ENCODE results near the gene ACOT7. TPM values are rescaled to one million over a fixed set of nuclear protein-coding genes. Genes with fewer than 3 reads are reported as not detected.

ACOT7 gene
- total RNA-seq, 1 donor from 2014 or later, result 12.7 TPM

- Mint-ChIP-seq H3K36me3 (ENCODE audit: low read depth) (no peaks in the 10 kb centered on the region), H3K4me1 (no peaks in the 10 kb centered on the region), H3K27me3 (no peaks in the 10 kb centered on the region), H3K27ac (no peak overlapping the region), H3K9me3 (no peaks in the 10 kb centered on the region), H3K4me3 (no peak overlapping the region)
- ATAC-seq (ENCODE audit: low read depth) (no peak), DNase-seq (no peak)
- CTCF ChIA-PET, result no interaction called here
- TF ChIP-seq CTCF (IDR thresholded peaks at IDR 0.05), result no peak
- intact Hi-C loops (cut with micrococcal nuclease), result loop anchor here (1.0 kb wide), 1 partner anchor 8 kb away; no protein-coding TSS in a partner anchor
- POLR2A ChIA-PET, result no interaction called here
Measured at GRCh38 chr1:6385488-6386191, 7.9 kb downstream of the ACOT7 start.

- ChIA-PET POLR2A (no interaction called here), CTCF (no interaction called here)
- H3K27me3 Mint-ChIP-seq, result no peaks in the 10 kb centered on the region
- no peak overlapping the region for H3K27ac Mint-ChIP-seq
- no peaks in the 10 kb centered on the region for H3K9me3 Mint-ChIP-seq
- no peak for DNase-seq
- TF ChIP-seq CTCF (IDR thresholded peaks at IDR 0.05), result no peak
- no peaks in the 10 kb centered on the region for H3K36me3 Mint-ChIP-seq (ENCODE audit: low read depth)
- no peak for ATAC-seq (ENCODE audit: low read depth)
- intact Hi-C loops (cut with micrococcal nuclease), result no loop called here
- H3K4me3 Mint-ChIP-seq, result no peak overlapping the region
- H3K4me1 Mint-ChIP-seq, result no peaks in the 10 kb centered on the region
Measured at GRCh38 chr1:6384962-6385361, 8.6 kb downstream of the ACOT7 start.

GRCh38 chr1:6384135-6384534 lies 9.4 kb downstream of the ACOT7 start:
- DNase-seq, result no peak
- ChIA-PET CTCF (no interaction called here), POLR2A (no interaction called here)
- no peak overlapping the region for H3K27ac Mint-ChIP-seq
- ATAC-seq (ENCODE audit: low read depth), result no peak
- no peaks in the 10 kb centered on the region for H3K9me3 Mint-ChIP-seq
- no peak for TF ChIP-seq CTCF (IDR thresholded peaks at IDR 0.05)
- intact Hi-C loops (cut with micrococcal nuclease), result no loop called here
- H3K36me3 Mint-ChIP-seq (ENCODE audit: low read depth), result no peaks in the 10 kb centered on the region
- H3K27me3 Mint-ChIP-seq, result no peaks in the 10 kb centered on the region
- no peak overlapping the region for H3K4me3 Mint-ChIP-seq
- no peaks in the 10 kb centered on the region for H3K4me1 Mint-ChIP-seq

- no peak for TF ChIP-seq CTCF (IDR thresholded peaks at IDR 0.05)
- CTCF ChIA-PET, result no interaction called here
- no peak for ATAC-seq (ENCODE audit: low read depth)
- no peaks in the 10 kb centered on the region for H3K9me3 Mint-ChIP-seq
- no peaks in the 10 kb centered on the region for H3K27me3 Mint-ChIP-seq
- no peak for DNase-seq
- H3K36me3 Mint-ChIP-seq (ENCODE audit: low read depth), result no peaks in the 10 kb centered on the region
- intact Hi-C loops (cut with micrococcal nuclease), result no loop called here
- no peak overlapping the region for H3K4me3 Mint-ChIP-seq
- POLR2A ChIA-PET, result interaction anchor here (0.6 kb wide), 1 partner anchor 101 kb away, joined by 3 read pairs; no protein-coding TSS in a partner anchor
- H3K27ac Mint-ChIP-seq, result no peak overlapping the region
- no peaks in the 10 kb centered on the region for H3K4me1 Mint-ChIP-seq
Measured at GRCh38 chr1:6380037-6380436, 13.5 kb downstream of the ACOT7 start.

GRCh38 chr1:6378096-6378746 lies 15.3 kb downstream of the ACOT7 start:
- POLR2A ChIA-PET, result no interaction called here
- no peak overlapping the region for H3K4me3 Mint-ChIP-seq
- intact Hi-C loops (cut with micrococcal nuclease), result no loop called here

More at GRCh38 chr1:6378096-6378746, 15.3 kb downstream of the ACOT7 start:
- no peaks in the 10 kb centered on the region for H3K27me3 Mint-ChIP-seq
- no peak for TF ChIP-seq CTCF (IDR thresholded peaks at IDR 0.05)
- no peaks in the 10 kb centered on the region for H3K9me3 Mint-ChIP-seq
- H3K4me1 Mint-ChIP-seq, result no peaks in the 10 kb centered on the region
- H3K27ac Mint-ChIP-seq, result no peak overlapping the region
- DNase-seq, result no peak
- CTCF ChIA-PET, result no interaction called here
- H3K36me3 Mint-ChIP-seq (ENCODE audit: low read depth), result no peaks in the 10 kb centered on the region
- ATAC-seq (ENCODE audit: low read depth), result no peak
